ENCODE data around the gene F12.

- TF ChIP-seq EZH2phosphoT487 (IDR thresholded peaks at IDR 0.05) (no peak), EZH2 (IDR thresholded peaks at IDR 0.05) (no peak)
- TF ChIP-seq, protein P1, sequence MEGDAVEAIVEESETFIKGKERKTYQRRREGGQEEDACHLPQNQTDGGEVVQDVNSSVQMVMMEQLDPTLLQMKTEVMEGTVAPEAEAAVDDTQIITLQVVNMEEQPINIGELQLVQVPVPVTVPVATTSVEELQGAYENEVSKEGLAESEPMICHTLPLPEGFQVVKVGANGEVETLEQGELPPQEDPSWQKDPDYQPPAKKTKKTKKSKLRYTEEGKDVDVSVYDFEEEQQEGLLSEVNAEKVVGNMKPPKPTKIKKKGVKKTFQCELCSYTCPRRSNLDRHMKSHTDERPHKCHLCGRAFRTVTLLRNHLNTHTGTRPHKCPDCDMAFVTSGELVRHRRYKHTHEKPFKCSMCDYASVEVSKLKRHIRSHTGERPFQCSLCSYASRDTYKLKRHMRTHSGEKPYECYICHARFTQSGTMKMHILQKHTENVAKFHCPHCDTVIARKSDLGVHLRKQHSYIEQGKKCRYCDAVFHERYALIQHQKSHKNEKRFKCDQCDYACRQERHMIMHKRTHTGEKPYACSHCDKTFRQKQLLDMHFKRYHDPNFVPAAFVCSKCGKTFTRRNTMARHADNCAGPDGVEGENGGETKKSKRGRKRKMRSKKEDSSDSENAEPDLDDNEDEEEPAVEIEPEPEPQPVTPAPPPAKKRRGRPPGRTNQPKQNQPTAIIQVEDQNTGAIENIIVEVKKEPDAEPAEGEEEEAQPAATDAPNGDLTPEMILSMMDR (IDR thresholded peaks at IDR 0.05), result no peak
These were observed 55.1 kb downstream of the F12 start for GRCh38 chr5:177354256-177354655.

Data from neural progenitor cell (in vitro differentiated cells).